ENCODE measurements around the gene ENTHD1.

GRCh38 chr22:39723463-39723862 is 170.1 kb downstream of the ENTHD1 start:
- TF ChIP-seq REST (IDR thresholded peaks at IDR 0.05; ENCODE audit: low read depth), result no peak
- no peak for TF ChIP-seq MAX (IDR thresholded peaks at IDR 0.05)
- no peak for TF ChIP-seq RAD21 (IDR thresholded peaks at IDR 0.05; ENCODE audit: low read depth)
- TF ChIP-seq FOXM1 (IDR thresholded peaks at IDR 0.05; ENCODE audit: borderline replicate concordance, low read depth), result no peak
- TF ChIP-seq EP300 (IDR thresholded peaks at IDR 0.05; ENCODE audit: borderline replicate concordance), result no peak
- no peak for TF ChIP-seq YY1 (IDR thresholded peaks at IDR 0.05; ENCODE audit: low read depth)
- TF ChIP-seq TCF12 (IDR thresholded peaks at IDR 0.05; ENCODE audit: low read depth), result no peak
- no peak for TF ChIP-seq TAF1 (IDR thresholded peaks at IDR 0.05; ENCODE audit: low read depth)
- TF ChIP-seq CEBPB (IDR thresholded peaks at IDR 0.05), result no peak
- no peak for TF ChIP-seq NFIC (IDR thresholded peaks at IDR 0.05)
- no peak for TF ChIP-seq TEAD4 (IDR thresholded peaks at IDR 0.05)
- no peak for TF ChIP-seq ZBTB7A (IDR thresholded peaks at IDR 0.05; ENCODE audit: low read depth)
